K562 (cell line): ENCODE measurements around the gene COX7A2. TPM values are rescaled to one million over a fixed set of nuclear protein-coding genes. Genes with fewer than 3 reads are reported as not detected.

Experiments used
- ATAC-seq: fragments of 200-7000 bp; cut with Tn5 transposase; 3 replicates; pipeline ENCODE4 v1.9.1; 2020; ENCODE audit warnings: moderate library complexity
- BruUV-seq: library from RNA; stranded (reverse); fragments of 400-500 nt; replicated peaks from 2 replicates; lab custom pipeline; 2021; lab: Mats Ljungman, UMichigan
- CTCF ChIA-PET: fragments of 300-600 bp; formaldehyde crosslinking; extraction: SDS; loops from one replicate; lab custom pipeline; 2021; ENCODE audit warnings: low intra/inter-chr PET ratio; lab: Yijun Ruan, JAX
- POLR2A ChIA-PET: fragments of 300-600, 350-650 bp; sonication (Branson Sonifier 250); formaldehyde crosslinking; extraction: SDS; loops from one replicate; lab custom pipeline; 2021; ENCODE audit warnings: antibody characterized with exemption, inconsistent platforms; lab: Yijun Ruan, JAX
- DNase-seq, 4 experiments: peaks; one replicate each; pipeline versions ENCODE4 v3.0.0 to v3.0.0-alpha.2; 2011 to 2018; ENCODE audit warnings: low spot score in 3 of 4, mixed read lengths in 3 of 4; ENCODE audit errors: extremely low read depth in 1 of 4
- FAIRE-seq: peaks from 2 replicates; lab custom pipeline; 2011; peaks lifted over from hg19 to GRCh38; lab: Jason Lieb, UNC
- H2AFZ ChIP-seq: 2 replicates; pipeline ENCODE4 v1.6.0; 2011; ENCODE audit warnings: low read depth, low read length, control low read depth, inconsistent platforms
- H3K27ac ChIP-seq: fragments of 200-600 bp; 3 replicates; pipeline ENCODE4 v1.8.0; 2011; ENCODE audit warnings: low read depth, mild to moderate bottlenecking, control low read depth, inconsistent platforms, low read length, moderate library complexity, mixed read lengths; ENCODE audit errors: extremely low read depth
- H3K27me3 ChIP-seq, 2 experiments: fragments of 300-600 bp in 1 of 2; 2 replicates in 1 of 2; 3 replicates in 1 of 2; pipeline versions ENCODE4 v1.6.0 to v1.8.0; 2011; ENCODE audit warnings: inconsistent platforms in 2 of 2, low read length in 2 of 2, mild to moderate bottlenecking in 1 of 2, mixed read lengths in 1 of 2, moderate library complexity in 1 of 2; ENCODE audit not compliant: control insufficient read depth in 2 of 2, insufficient read depth in 2 of 2
- H3K36me3 ChIP-seq: fragments of 300-600 bp; 3 replicates; pipeline ENCODE4 v1.8.0; 2011; ENCODE audit warnings: mild to moderate bottlenecking, low read length, inconsistent platforms; ENCODE audit not compliant: control insufficient read depth, insufficient read depth
- H3K4me1 ChIP-seq, 2 experiments: fragments of 200-600 bp in 1 of 2; replicated peaks in 1 of 2; 2 replicates in 1 of 2; 3 replicates in 1 of 2; pipeline versions ENCODE4 v1.5.1 to v1.8.0; 2011; ENCODE audit warnings: inconsistent platforms in 2 of 2, low read length in 2 of 2, mild to moderate bottlenecking in 1 of 2, mixed read lengths in 1 of 2, moderate library complexity in 1 of 2; ENCODE audit not compliant: control insufficient read depth in 2 of 2, insufficient read depth in 2 of 2
- H3K4me2 ChIP-seq: 2 replicates; pipeline ENCODE4 v1.6.1; 2011; ENCODE audit warnings: low read length, control low read depth, inconsistent platforms, mixed read lengths; ENCODE audit not compliant: insufficient read depth
- H3K4me3 ChIP-seq: fragments of 200-600 bp; sonication (generic), shearing (Covaris generic); 2 replicates; pipeline ENCODE4 v1.5.1; 2016; ENCODE audit warnings: control low read depth, inconsistent platforms
- H3K79me2 ChIP-seq: fragments of 200-600 bp; 3 replicates; pipeline ENCODE4 v1.8.0; 2011; ENCODE audit warnings: low read length, inconsistent platforms; ENCODE audit not compliant: control insufficient read depth, insufficient read depth
- H3K9ac ChIP-seq, 2 experiments: 2 replicates each; pipeline versions ENCODE4 v1.6.0 to v1.6.1; 2011; ENCODE audit warnings: low read depth in 2 of 2, low read length in 2 of 2, control low read depth in 1 of 2, inconsistent platforms in 1 of 2, mild to moderate bottlenecking in 1 of 2, mixed read lengths in 1 of 2; ENCODE audit not compliant: insufficient read depth in 1 of 2
- H3K9me1 ChIP-seq: one replicate; pipeline ENCODE4 v1.6.0; 2011; ENCODE audit warnings: inconsistent platforms, mild to moderate bottlenecking, low read length, moderate library complexity; ENCODE audit not compliant: control insufficient read depth, insufficient read depth
- H3K9me3 ChIP-seq: replicated peaks from 2 replicates; pipeline ENCODE4 v1.5.1; 2011; ENCODE audit warnings: low read depth, low read length, inconsistent platforms; ENCODE audit not compliant: control insufficient read depth, insufficient read depth
- H4K20me1 ChIP-seq: replicated peaks from 2 replicates; pipeline ENCODE4 v1.6.1; 2011; ENCODE audit warnings: low read length, inconsistent platforms, mixed read lengths; ENCODE audit not compliant: control insufficient read depth, insufficient read depth
- CBX2 ChIP-seq: fragments of 200-600 bp; sonication (generic); IDR thresholded peaks from one replicate; pipeline ENCODE4 v1.6.1; 2012; ENCODE audit warnings: mild to moderate bottlenecking, low read length, inconsistent platforms; ENCODE audit not compliant: insufficient read depth, poor library complexity, severe bottlenecking
- CREBBP ChIP-seq: IDR thresholded peaks from one replicate; pipeline ENCODE4 v1.6.1; 2012; ENCODE audit warnings: low read depth, mild to moderate bottlenecking, control low read depth, inconsistent platforms, low read length
- GTF2B ChIP-seq: IDR thresholded peaks from 2 replicates; pipeline ENCODE4 v1.6.1; 2011; ENCODE audit not compliant: insufficient read length; ENCODE audit errors: extremely low read depth
- HINFP ChIP-seq: fragments of 450-650 bp; conservative IDR thresholded peaks from 2 replicates; pipeline ENCODE4 v1.6.1; 2016; ENCODE audit warnings: missing genetic modification characterization, low read depth, mild to moderate bottlenecking, control low read depth, missing compliant biosample characterization
- NFRKB ChIP-seq: fragments of 450-650 bp; IDR thresholded peaks from 2 replicates; pipeline ENCODE4 v1.6.1; 2016; ENCODE audit warnings: low read depth
- RAD51 ChIP-seq: fragments of 450-650 bp; IDR thresholded peaks from 2 replicates; pipeline ENCODE4 v1.7.1; 2016; ENCODE audit warnings: low read depth, mild to moderate bottlenecking, borderline replicate concordance
- RBFOX2 ChIP-seq: fragments of 200-400 bp; formaldehyde crosslinking; IDR thresholded peaks from 2 replicates; pipeline ENCODE4 v1.6.1; 2017; ENCODE audit warnings: low read depth, mild to moderate bottlenecking, low read length, moderate library complexity
- RNF2 ChIP-seq: sonication (generic); IDR thresholded peaks from 2 replicates; pipeline ENCODE4 v1.6.1; 2016
- TAF9B ChIP-seq: fragments of 450-650 bp; IDR thresholded peaks from 2 replicates; pipeline ENCODE4 v1.6.1; 2018; ENCODE audit warnings: mild to moderate bottlenecking; ENCODE audit not compliant: partially characterized antibody
- TCF7 ChIP-seq: sonication (generic); IDR thresholded peaks from 2 replicates; pipeline ENCODE4 v1.6.1; 2016; ENCODE audit warnings: antibody characterized with exemption, borderline replicate concordance
- ZBED1 ChIP-seq: IDR thresholded peaks from 2 replicates; pipeline ENCODE4 v1.6.1; 2014
- ZNF263 ChIP-seq: sonication (generic); formaldehyde crosslinking; IDR thresholded peaks from 2 replicates; pipeline ENCODE4 v1.8.0; 2022; ENCODE audit warnings: mild to moderate bottlenecking, missing genetic modification reagents, borderline replicate concordance
- ZNF3 ChIP-seq: fragments of 250-450 bp; sonication (Bioruptor Pico); IDR thresholded peaks from 2 replicates; pipeline ENCODE4 v1.5.0; 2021; ENCODE audit warnings: mild to moderate bottlenecking, moderate library complexity
- ZNF408 ChIP-seq: fragments of 250-450 bp; sonication (Bioruptor Pico); IDR thresholded peaks from 2 replicates; pipeline ENCODE4 v1.4.0; 2020; ENCODE audit warnings: low read depth, mild to moderate bottlenecking, moderate library complexity
- ZNF507 ChIP-seq: conservative IDR thresholded peaks from 2 replicates; pipeline ENCODE4 v1.6.1; 2017; ENCODE audit warnings: missing genetic modification characterization, missing compliant biosample characterization
- WGBS: fragments of 100-300 bp; shearing (Covaris generic); methylation state at CpG from one replicate; pipeline ENCODE4 v1.1.6; 2016; ENCODE audit warnings: low coverage, mixed read lengths; ENCODE audit not compliant: insufficient coverage; ENCODE audit errors: missing lambda C conversion rate; 5-methylcytosine and 5-hydroxymethylcytosine counted together
- in situ Hi-C: fragments of 300-500 bp; cut with MboI; formaldehyde crosslinking; loops from 4 replicates; pipeline ENCODE4 v1.15.0; 2018; ENCODE audit warnings: inconsistent platforms, mixed read lengths
- intact Hi-C: fragments of 100-400 bp; cut with micrococcal nuclease; formaldehyde crosslinking; loops from 2 replicates; pipeline ENCODE4 v1.14.2; 2022
- polyA plus RNA-seq, 8 experiments: library from polyadenylated mRNA; depleted of rRNA in 4 of 8; stranded (reverse) in 5 of 8; unstranded in 3 of 8; fragments of >200 nt; fragmentation: Nextera tagmentation in 2 of 8; fragmentation: Illumina TruSeq in 1 of 8; extraction: Ambion mirVana in 2 of 8; extraction: Trizol in 1 of 8; gene quantifications; 2 replicates each; pipeline versions ENCODE4 v1.2.1 to v1.2.3, GENCODE V29; 2011 to 2014; ENCODE audit warnings: inconsistent platforms in 1 of 8, missing spikeins in 1 of 8
- total RNA-seq, 7 experiments: library from RNA; depleted of rRNA in 6 of 7; stranded (reverse); fragments of >200 nt in 6 of 7; fragmentation: Illumina TruSeq in 2 of 7; extraction: Trizol in 2 of 7; gene quantifications; 2 replicates each; pipeline versions ENCODE4 v1.2.1 to v1.2.3, GENCODE V29; 2011 to 2021; ENCODE audit warnings: low replicate concordance in 1 of 7

Gene COX7A2
- total and polyA plus RNA-seq, 9 of the 15 experiments (the other 6 are each of a cell fraction or from before 2014, with no cell fraction given), result 234 to 2,216 (median 585) TPM

- TF ChIP-seq ZNF263, result no peak
- TF ChIP-seq RAD51, result no peak
- no peak for TF ChIP-seq ZBED1
- TF ChIP-seq TCF7, result no peak
- no peak for TF ChIP-seq ZNF408
- TF ChIP-seq CBX2, result no peak
- TF ChIP-seq ZNF507 (tag), result no peak
- no peak for TF ChIP-seq CREBBP
- no peak for TF ChIP-seq NFRKB
- TF ChIP-seq RBFOX2, result no peak
- no peak for TF ChIP-seq GTF2B
- TF ChIP-seq TAF9B, result no peak
- no peak for TF ChIP-seq RNF2
- no peak for TF ChIP-seq ZNF3 (CRISPR knock-in tag)
- TF ChIP-seq HINFP, result no peak
- FAIRE-seq, result no peak
- POLR2A ChIA-PET, result no interaction called here
- Histone ChIP-seq H3K79me2 (no peaks in the 10 kb centered on the region), H3K9me3 (no peaks in the 10 kb centered on the region), H4K20me1 (0 out of 2 replicates have a peak, but pooled peaks cover 4% of the 10 kb centered on the region), H3K36me3 (no peaks in the 10 kb centered on the region), H3K9ac (no peak overlapping the region), H3K27ac (no peak overlapping the region), H2AFZ (no peak overlapping the region), H3K4me3 (no peak overlapping the region), H3K27me3 (peaks cover 26 to 58% of the 10 kb centered on the region in 2 experiments; a peak in 4 of 5 replicates), H3K9me1 (no peaks in the 10 kb centered on the region), H3K4me2 (no peak overlapping the region), H3K4me1 (peaks cover 0 to 16% of the 10 kb centered on the region in 2 experiments; a peak in 1 of 5 replicates)
- in situ Hi-C loops (no loop called here), intact Hi-C loops (loop anchor here (5.0 kb wide), 1 partner anchor 1403 kb away; no protein-coding TSS in a partner anchor)
- ATAC-seq, result no peak
- no peak for DNase-seq
- WGBS, result 21% methylated on average over 44 of the region's 47 CpGs
- CTCF ChIA-PET, result interaction anchor here (0.9 to 1.2 kb wide), 2 partner anchors 1466 to 1689 kb away, joined by 3 to 5 read pairs; no protein-coding TSS in a partner anchor
- no TSS peak for BruUV-seq
Observed at GRCh38 chr6:75204959-75205775, 38.4 kb downstream of the COX7A2 start.
